Loucy (cell line): ENCODE measurements around the gene UCN3.

Source experiments
- CTCF ChIP-seq: fragments of 200-600 bp; sonication (generic); conservative IDR thresholded peaks from 2 replicates; pipeline ENCODE4 v1.5.1; 2014; ENCODE audit warnings: mild to moderate bottlenecking, antibody characterized with exemption, low read length
- EZH2phosphoT487 ChIP-seq: fragments of 200-600 bp; IDR thresholded peaks from 2 replicates; pipeline ENCODE4 v1.6.1; 2018; ENCODE audit warnings: antibody characterized with exemption, mild to moderate bottlenecking, moderate library complexity, borderline replicate concordance

- TF ChIP-seq CTCF (no peak), EZH2phosphoT487 (no peak)
These were observed 20.5 kb downstream of the UCN3 start for GRCh38 chr10:5385224-5385623.
